ENCODE results near the gene TREML2.

- TF ChIP-seq CTCF (IDR thresholded peaks at IDR 0.05; ENCODE audit: low read depth, low read length), result no peak
- no peak for TF ChIP-seq POLR2A (IDR thresholded peaks at IDR 0.05; ENCODE audit: extremely low read depth, insufficient read length)
- no peak for TF ChIP-seq MAX (IDR thresholded peaks at IDR 0.05; ENCODE audit: low read depth, low read length)
Measured at GRCh38 chr6:41231246-41231645, 30.3 kb upstream of the TREML2 start.

Measured in NB4 (cell line).